Prostate gland (tissue), 2 donors: ENCODE data around the gene HIGD2B.
"Not testable (repeated sequence)": the region's sequence is repeated elsewhere in the genome, so short reads cannot be mapped to it uniquely, and the experiment has no call there.

Experiments
- CTCF ChIP-seq, 4 experiments: fragments of 200-600 bp in 2 of 4; fragments of 450-650 bp in 2 of 4; sonication (generic) in 2 of 4; IDR thresholded peaks; 1 replicate in 3 of 4; 2 replicates in 1 of 4; pipeline ENCODE4 v1.5.1; 2016 to 2019; ENCODE audit warnings: antibody characterized with exemption in 4 of 4, mild to moderate bottlenecking in 2 of 4, moderate library complexity in 2 of 4
- POLR2A ChIP-seq: fragments of 450-650 bp; IDR thresholded peaks from one replicate; pipeline ENCODE4 v1.6.1; 2016; ENCODE audit warnings: antibody characterized with exemption, mild to moderate bottlenecking
- POLR2AphosphoS5 ChIP-seq: sonication (generic); formaldehyde crosslinking; IDR thresholded peaks from one replicate; pipeline ENCODE4 v1.6.1; 2017; ENCODE audit warnings: antibody characterized with exemption

- TF ChIP-seq CTCF (IDR thresholded peaks at IDR 0.05); POLR2AphosphoS5; POLR2A: not testable (repeated sequence)
Measured at GRCh38 chr15:72629068-72629570, 56.9 kb downstream of the HIGD2B start.
